ENCODE measurements around the gene ZNF80.

GRCh38 chr3:114194750-114195149 lies 42.6 kb downstream of the ZNF80 start:
- TF ChIP-seq POLR2A (IDR thresholded peaks at IDR 0.05) (no peak), CTCF (IDR thresholded peaks at IDR 0.05) (no peak)

Data from adrenal gland (tissue), 5 donors.